GM19438 (cell line): ENCODE results near the gene OR56B4.
"Not testable (repeated sequence)": the region's sequence is repeated elsewhere in the genome, so short reads cannot be mapped to it uniquely, and the experiment has no call there.

Experiments
- ATAC-seq: cut with Tn5 transposase; IDR thresholded peaks from one replicate; pipeline ENCODE4 v1.9.1; 2021; ENCODE audit warnings: low read depth; ENCODE audit not compliant: unreplicated experiment

The OR56B4 gene

GRCh38 chr11:6107384-6107783, at the start of gene OR56B4:
TSS of gene OR56B4 (plus strand) at chr11:6107684. CDS start at chr11:6107779, 95 bp downstream.
- not testable (repeated sequence) for ATAC-seq

GRCh38 chr11:6061475-6061874, 46.0 kb upstream of the OR56B4 start:
- no peak for ATAC-seq

GRCh38 chr11:6062691-6063358, 44.7 kb upstream of the OR56B4 start:
- peak; percentile 91 for ATAC-seq

- no peak for ATAC-seq
Measured at GRCh38 chr11:6067502-6067901, 40.0 kb upstream of the OR56B4 start.

- ATAC-seq = not testable (repeated sequence)
Measured at GRCh38 chr11:6076443-6076842, 31.0 kb upstream of the OR56B4 start.

- ATAC-seq = no peak
Measured at GRCh38 chr11:6077723-6078122, 29.8 kb upstream of the OR56B4 start.

GRCh38 chr11:6079463-6079862, 28.0 kb upstream of the OR56B4 start:
- no peak for ATAC-seq

- no peak for ATAC-seq
Measured at GRCh38 chr11:6083129-6083528, 24.4 kb upstream of the OR56B4 start.

- ATAC-seq = no peak
Measured at GRCh38 chr11:6084587-6084986, 22.9 kb upstream of the OR56B4 start.

GRCh38 chr11:6094186-6094585, 13.3 kb upstream of the OR56B4 start:
- no peak for ATAC-seq

- no peak for ATAC-seq
Measured at GRCh38 chr11:6095798-6096197, 11.7 kb upstream of the OR56B4 start.

- no peak for ATAC-seq
Measured at GRCh38 chr11:6096417-6096816, 11.1 kb upstream of the OR56B4 start.

- no peak for ATAC-seq
Measured at GRCh38 chr11:6099577-6099976, 7.9 kb upstream of the OR56B4 start.

GRCh38 chr11:6110011-6110410, 2.5 kb downstream of the OR56B4 start:
- no peak for ATAC-seq

- ATAC-seq = no peak
Measured at GRCh38 chr11:6111673-6112072, 4.2 kb downstream of the OR56B4 start.

- no peak for ATAC-seq
Measured at GRCh38 chr11:6116638-6117037, 9.2 kb downstream of the OR56B4 start.

GRCh38 chr11:6124245-6124644, 16.8 kb downstream of the OR56B4 start:
- ATAC-seq = no peak

GRCh38 chr11:6127881-6128280, 20.4 kb downstream of the OR56B4 start:
- ATAC-seq = no peak

- no peak for ATAC-seq
Measured at GRCh38 chr11:6129011-6129410, 21.5 kb downstream of the OR56B4 start.

- no peak for ATAC-seq
Measured at GRCh38 chr11:6129635-6130034, 22.2 kb downstream of the OR56B4 start.

GRCh38 chr11:6132431-6132830, 24.9 kb downstream of the OR56B4 start:
- no peak for ATAC-seq

GRCh38 chr11:6135936-6136335, 28.5 kb downstream of the OR56B4 start:
- ATAC-seq = not testable (repeated sequence)

GRCh38 chr11:6142936-6143335, 35.5 kb downstream of the OR56B4 start:
- ATAC-seq = no peak
